ENCODE results near the gene TNIK. TPM values are rescaled to one million over a fixed set of nuclear protein-coding genes. Genes with fewer than 3 reads are reported as not detected.

Gene TNIK
- total RNA-seq, 1 donor from 2014 or later = 2.5 TPM

- H3K4me1 Mint-ChIP-seq = no peaks in the 10 kb centered on the region
- ChIA-PET CTCF (no interaction called here), POLR2A (no interaction called here)
- DNase-seq (no peak), ATAC-seq (ENCODE audit: low read depth) (no peak)
- intact Hi-C loops (cut with micrococcal nuclease) = no loop called here
- no peak for TF ChIP-seq CTCF (IDR thresholded peaks at IDR 0.05)
- H3K27me3 Mint-ChIP-seq = no peaks in the 10 kb centered on the region
- no peak overlapping the region for H3K27ac Mint-ChIP-seq
- peaks cover 12% of the 10 kb centered on the region for H3K9me3 Mint-ChIP-seq
- no peaks in the 10 kb centered on the region for H3K36me3 Mint-ChIP-seq (ENCODE audit: low read depth)
- H3K4me3 Mint-ChIP-seq = no peak overlapping the region
Observed at GRCh38 chr3:171388527-171388926, 71.7 kb downstream of the TNIK start.

GRCh38 chr3:171387062-171387461, 73.1 kb downstream of the TNIK start:
- no peaks in the 10 kb centered on the region for H3K4me1 Mint-ChIP-seq
- no peak for ATAC-seq (ENCODE audit: low read depth)
- CTCF ChIA-PET = no interaction called here

GRCh38 chr3:171385086-171385485, 75.1 kb downstream of the TNIK start:
- H3K4me1 Mint-ChIP-seq = no peaks in the 10 kb centered on the region
- no peak for DNase-seq
- no peak for ATAC-seq (ENCODE audit: low read depth)
- H3K27me3 Mint-ChIP-seq = no peaks in the 10 kb centered on the region
- no peak overlapping the region for H3K27ac Mint-ChIP-seq
- POLR2A ChIA-PET = no interaction called here
- no peak overlapping the region for H3K4me3 Mint-ChIP-seq
- intact Hi-C loops (cut with micrococcal nuclease) = no loop called here
- no peak for TF ChIP-seq CTCF (IDR thresholded peaks at IDR 0.05)
- H3K9me3 Mint-ChIP-seq = no peaks in the 10 kb centered on the region
- CTCF ChIA-PET = no interaction called here
- no peaks in the 10 kb centered on the region for H3K36me3 Mint-ChIP-seq (ENCODE audit: low read depth)

More at GRCh38 chr3:171387062-171387461, 73.1 kb downstream of the TNIK start:
- POLR2A ChIA-PET = no interaction called here
- Mint-ChIP-seq H3K4me3 (no peak overlapping the region), H3K27ac (no peak overlapping the region), H3K9me3 (peaks cover 10% of the 10 kb centered on the region), H3K36me3 (ENCODE audit: low read depth) (no peaks in the 10 kb centered on the region), H3K27me3 (no peaks in the 10 kb centered on the region)
- TF ChIP-seq CTCF (IDR thresholded peaks at IDR 0.05) = no peak
- intact Hi-C loops (cut with micrococcal nuclease) = no loop called here
- DNase-seq = no peak

- CTCF ChIA-PET = no interaction called here
Observed at GRCh38 chr3:171384101-171384891, 75.9 kb downstream of the TNIK start.

More at GRCh38 chr3:171384101-171384891, 75.9 kb downstream of the TNIK start:
- DNase-seq (no peak), ATAC-seq (ENCODE audit: low read depth) (no peak)
- no peaks in the 10 kb centered on the region for H3K4me1 Mint-ChIP-seq
- intact Hi-C loops (cut with micrococcal nuclease) = no loop called here
- H3K27me3 Mint-ChIP-seq = no peaks in the 10 kb centered on the region
- no peaks in the 10 kb centered on the region for H3K36me3 Mint-ChIP-seq (ENCODE audit: low read depth)
- no peak for TF ChIP-seq CTCF (IDR thresholded peaks at IDR 0.05)
- no peak overlapping the region for H3K27ac Mint-ChIP-seq
- POLR2A ChIA-PET = no interaction called here
- no peaks in the 10 kb centered on the region for H3K9me3 Mint-ChIP-seq
- no peak overlapping the region for H3K4me3 Mint-ChIP-seq
